HCT116 (cell line): ENCODE results near the gene FAM199X. TPM values are rescaled to one million over a fixed set of nuclear protein-coding genes. Genes with fewer than 3 reads are reported as not detected.

ENCODE experiments used
- ATAC-seq: fragments of 200-7000 bp; cut with Tn5 transposase; 2 replicates; pipeline ENCODE4 v1.9.1; 2020; ENCODE audit warnings: mild to moderate bottlenecking, moderate library complexity
- BruUV-seq: library from RNA; stranded (reverse); fragments of 400-500 nt; replicated peaks from 2 replicates; lab custom pipeline; 2021; lab: Mats Ljungman, UMichigan
- CTCF ChIA-PET: fragments of 300-600 bp; sonication (Branson Sonifier 250); formaldehyde crosslinking; loops from one replicate; lab custom pipeline; 2021; ENCODE audit warnings: antibody characterized with exemption; lab: Charles Lee
- POLR2A ChIA-PET: fragments of 300-600, 350-600 bp; sonication (Branson Sonifier 250); formaldehyde crosslinking; loops from one replicate; lab custom pipeline; 2021; ENCODE audit warnings: antibody characterized with exemption; lab: Charles Lee
- RAD21 ChIA-PET, 2 experiments: fragments of 300-600 bp; sonication (Branson Sonifier 250); formaldehyde crosslinking; loops; one replicate each; lab custom pipeline; 2023; ENCODE audit warnings: low total read pairs in 2 of 2; ENCODE audit not compliant: uncharacterized antibody in 2 of 2, unreplicated experiment in 2 of 2, low non-redundant PET in 1 of 2; lab: Charles Lee
- DNase-seq: peaks from one replicate; pipeline ENCODE4 v3.0.0-alpha.2; 2010; ENCODE audit warnings: low read depth, low spot score
- H2AFZ ChIP-seq: fragments of 200-600 bp; shearing (Covaris generic), sonication (generic); 2 replicates; pipeline ENCODE4 v1.6.1; 2017; ENCODE audit warnings: low read depth, mixed run types, mixed read lengths, antibody characterized with exemption, low read length; ENCODE audit not compliant: poor library complexity, severe bottlenecking
- H3K27ac ChIP-seq: 2 replicates; pipeline ENCODE4 v1.5.1; 2012; ENCODE audit warnings: low read depth, low read length
- H3K27me3 ChIP-seq: fragments of 200-600 bp; sonication (generic); 2 replicates; pipeline ENCODE4 v1.6.1; 2016; ENCODE audit warnings: mixed run types, low read length, mixed read lengths; ENCODE audit not compliant: insufficient read depth
- H3K36me3 ChIP-seq, 2 experiments: fragments of 200-500 bp in 1 of 2; fragments of 200-600 bp in 1 of 2; sonication (Bioruptor generic) in 1 of 2; sonication (generic) in 1 of 2; 2 replicates each; pipeline versions ENCODE4 v1.5.1 to v1.6.1; 2014 to 2016; ENCODE audit warnings: low read length in 2 of 2, inconsistent platforms in 1 of 2, mixed read lengths in 1 of 2, mixed run types in 1 of 2; ENCODE audit not compliant: insufficient read depth in 2 of 2, control insufficient read depth in 1 of 2
- H3K4me1 ChIP-seq, 2 experiments: fragments of 200-600 bp in 1 of 2; sonication (generic) in 1 of 2; 2 replicates each; pipeline versions ENCODE4 v1.5.1 to v1.6.1; 2012 to 2017; ENCODE audit warnings: low read length in 2 of 2, inconsistent platforms in 1 of 2, mild to moderate bottlenecking in 1 of 2, mixed read lengths in 1 of 2, mixed run types in 1 of 2, moderate library complexity in 1 of 2; ENCODE audit not compliant: insufficient read depth in 2 of 2, control insufficient read depth in 1 of 2
- H3K4me2 ChIP-seq: fragments of 200-600 bp; sonication (generic); 2 replicates; pipeline ENCODE4 v1.6.1; 2017; ENCODE audit warnings: mixed run types, low read length, mixed read lengths
- H3K4me3 ChIP-seq, 2 experiments: fragments of 200-600 bp in 1 of 2; sonication (generic) in 1 of 2; replicated peaks in 1 of 2; 2 replicates each; pipeline ENCODE4 v1.5.1; 2011 to 2016; ENCODE audit warnings: low read length in 2 of 2, control low read depth in 1 of 2, low read depth in 1 of 2, mild to moderate bottlenecking in 1 of 2, mixed read lengths in 1 of 2, mixed run types in 1 of 2
- H3K79me2 ChIP-seq: fragments of 200-600 bp; sonication (generic); 2 replicates; pipeline ENCODE4 v1.6.1; 2017; ENCODE audit warnings: mild to moderate bottlenecking, mixed run types, low read length, moderate library complexity, mixed read lengths; ENCODE audit not compliant: insufficient read depth
- H3K9ac ChIP-seq: fragments of 200-600 bp; sonication (generic); 2 replicates; pipeline ENCODE4 v1.6.1; 2016; ENCODE audit warnings: low read length, mixed read lengths
- H3K9me2 ChIP-seq: fragments of 200-600 bp; sonication (generic), shearing (Covaris generic); 2 replicates; pipeline ENCODE4 v1.6.1; 2017; ENCODE audit warnings: mixed run types, mild to moderate bottlenecking, moderate library complexity; ENCODE audit not compliant: insufficient read depth
- H3K9me3 ChIP-seq, 2 experiments: fragments of 200-500 bp in 1 of 2; fragments of 200-600 bp in 1 of 2; sonication (Bioruptor generic) in 1 of 2; sonication (generic) in 1 of 2; 2 replicates each; pipeline ENCODE4 v1.6.1; 2014 to 2017; ENCODE audit warnings: low read length in 2 of 2, mixed read lengths in 2 of 2, inconsistent platforms in 1 of 2, low read depth in 1 of 2, mild to moderate bottlenecking in 1 of 2, mixed run types in 1 of 2, moderate library complexity in 1 of 2; ENCODE audit not compliant: control insufficient read depth in 1 of 2, insufficient read depth in 1 of 2
- H4K20me1 ChIP-seq: fragments of 200-600 bp; sonication (generic), shearing (Covaris generic); 2 replicates; pipeline ENCODE4 v1.6.1; 2017; ENCODE audit warnings: mixed run types, mild to moderate bottlenecking, moderate library complexity; ENCODE audit not compliant: insufficient read depth
- ATF3 ChIP-seq: IDR thresholded peaks from 2 replicates; pipeline ENCODE4 v1.6.1; 2012
- CBX3 ChIP-seq: IDR thresholded peaks from 2 replicates; pipeline ENCODE4 v1.6.1; 2012; ENCODE audit warnings: low read depth
- CEBPB ChIP-seq: IDR thresholded peaks from 2 replicates; pipeline ENCODE4 v1.6.1; 2012; ENCODE audit warnings: low read depth
- EZH2 ChIP-seq: fragments of 200-600 bp; sonication (generic); IDR thresholded peaks from 2 replicates; pipeline ENCODE4 v1.6.1; 2017; ENCODE audit warnings: antibody characterized with exemption, mixed run types
- EZH2phosphoT487 ChIP-seq: fragments of 200-600 bp; IDR thresholded peaks from 2 replicates; pipeline ENCODE4 v1.6.1; 2018; ENCODE audit warnings: antibody characterized with exemption, borderline replicate concordance
- MAX ChIP-seq: IDR thresholded peaks from 2 replicates; pipeline ENCODE4 v1.6.1; 2012
- POLR2AphosphoS5 ChIP-seq: IDR thresholded peaks from 2 replicates; pipeline ENCODE4 v1.6.1; 2011; ENCODE audit warnings: mild to moderate bottlenecking, low read depth, low read length, moderate library complexity
- RAD21 ChIP-seq: IDR thresholded peaks from 2 replicates; pipeline ENCODE4 v1.6.1; 2012; ENCODE audit warnings: low read depth, mild to moderate bottlenecking
- SP1 ChIP-seq: IDR thresholded peaks from 2 replicates; pipeline ENCODE4 v1.6.1; 2012; ENCODE audit warnings: low read depth
- TCF7L2 ChIP-seq: IDR thresholded peaks from 2 replicates; pipeline ENCODE4 v1.7.0; 2011; ENCODE audit warnings: borderline replicate concordance, inconsistent platforms; ENCODE audit not compliant: insufficient read depth, insufficient read length; ENCODE audit errors: extremely low read depth
- YY1 ChIP-seq: IDR thresholded peaks from 2 replicates; pipeline ENCODE4 v1.6.1; 2011; ENCODE audit warnings: low read length, low read depth, moderate library complexity, mild to moderate bottlenecking; ENCODE audit not compliant: insufficient replicate concordance; ENCODE audit errors: extremely low read depth
- ZNF274 ChIP-seq: fragments of 200-500 bp; sonication (Bioruptor generic); IDR thresholded peaks from 2 replicates; pipeline ENCODE4 v1.6.1; 2014; ENCODE audit warnings: mild to moderate bottlenecking, low read depth, low read length, inconsistent platforms
- intact Hi-C: fragments of 100-400 bp; cut with micrococcal nuclease; formaldehyde crosslinking; loops from 2 replicates; pipeline ENCODE4 v1.10.0; 2022
- total RNA-seq: library from RNA; stranded (reverse); gene quantifications from one replicate; pipeline ENCODE4 v1.2.1, GENCODE V29; 2021; ENCODE audit not compliant: unreplicated experiment
- TF ChIP-seq, protein P1 (sequence below): IDR thresholded peaks from 2 replicates; pipeline ENCODE4 v1.6.1; 2011; ENCODE audit warnings: mild to moderate bottlenecking, low read length, moderate library complexity; ENCODE audit not compliant: insufficient replicate concordance; ENCODE audit errors: extremely low read depth

FAM199X gene
- total RNA-seq, 1 experiment from 2014 or later: 21.1 TPM

GRCh38 chrX:104168127-104168526 is 1.9 kb downstream of the FAM199X start:
- ChIA-PET POLR2A (no interaction called here), CTCF (no interaction called here)
- intact Hi-C loops: no loop called here
- TSS peak; percentile 50 for BruUV-seq
- Histone ChIP-seq H3K36me3 (no peaks in the 10 kb centered on the region), H2AFZ (no peak overlapping the region), H3K27me3 (no peaks in the 10 kb centered on the region), H3K4me3 (peak overlapping the region in 1 of 2 experiments; percentile 70; a peak in 1 of 4 replicates), H3K9me2 (no peaks in the 10 kb centered on the region), H3K4me1 (peaks cover 2 to 11% of the 10 kb centered on the region in 2 experiments; a peak in 1 of 4 replicates)
- no peak for DNase-seq
- TF ChIP-seq CBX3 (no peak), CEBPB (no peak), ZNF274 (no peak), YY1 (no peak), TCF7L2 (no peak), EZH2 (no peak), MAX (no peak), ATF3 (no peak), RAD21 (no peak), SP1 (no peak), EZH2phosphoT487 (no peak), POLR2AphosphoS5 (no peak)
- TF ChIP-seq, protein P1, sequence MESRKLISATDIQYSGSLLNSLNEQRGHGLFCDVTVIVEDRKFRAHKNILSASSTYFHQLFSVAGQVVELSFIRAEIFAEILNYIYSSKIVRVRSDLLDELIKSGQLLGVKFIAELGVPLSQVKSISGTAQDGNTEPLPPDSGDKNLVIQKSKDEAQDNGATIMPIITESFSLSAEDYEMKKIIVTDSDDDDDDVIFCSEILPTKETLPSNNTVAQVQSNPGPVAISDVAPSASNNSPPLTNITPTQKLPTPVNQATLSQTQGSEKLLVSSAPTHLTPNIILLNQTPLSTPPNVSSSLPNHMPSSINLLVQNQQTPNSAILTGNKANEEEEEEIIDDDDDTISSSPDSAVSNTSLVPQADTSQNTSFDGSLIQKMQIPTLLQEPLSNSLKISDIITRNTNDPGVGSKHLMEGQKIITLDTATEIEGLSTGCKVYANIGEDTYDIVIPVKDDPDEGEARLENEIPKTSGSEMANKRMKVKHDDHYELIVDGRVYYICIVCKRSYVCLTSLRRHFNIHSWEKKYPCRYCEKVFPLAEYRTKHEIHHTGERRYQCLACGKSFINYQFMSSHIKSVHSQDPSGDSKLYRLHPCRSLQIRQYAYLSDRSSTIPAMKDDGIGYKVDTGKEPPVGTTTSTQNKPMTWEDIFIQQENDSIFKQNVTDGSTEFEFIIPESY: no peak
- TF ChIP-seq, all 23 proteins: peak for 0
- Histone ChIP-seq H3K27ac (no peak overlapping the region), H3K4me2 (peak overlapping the region; percentile 81), H3K9me3 (no peaks in the 10 kb centered on the region), H3K9ac (no peak overlapping the region), H4K20me1 (no peaks in the 10 kb centered on the region), H3K79me2 (peaks cover 63% of the 10 kb centered on the region)
- ATAC-seq: no peak
- RAD21 ChIA-PET: no interaction called here
